GM18868 (cell line): Measurements from ENCODE around the gene ANKRD40.

Experiments used
- ATAC-seq: cut with Tn5 transposase; IDR thresholded peaks from one replicate; pipeline ENCODE4 v1.9.1; 2021; ENCODE audit warnings: mild to moderate bottlenecking, moderate library complexity; ENCODE audit not compliant: unreplicated experiment

The ANKRD40 gene

DNA sequence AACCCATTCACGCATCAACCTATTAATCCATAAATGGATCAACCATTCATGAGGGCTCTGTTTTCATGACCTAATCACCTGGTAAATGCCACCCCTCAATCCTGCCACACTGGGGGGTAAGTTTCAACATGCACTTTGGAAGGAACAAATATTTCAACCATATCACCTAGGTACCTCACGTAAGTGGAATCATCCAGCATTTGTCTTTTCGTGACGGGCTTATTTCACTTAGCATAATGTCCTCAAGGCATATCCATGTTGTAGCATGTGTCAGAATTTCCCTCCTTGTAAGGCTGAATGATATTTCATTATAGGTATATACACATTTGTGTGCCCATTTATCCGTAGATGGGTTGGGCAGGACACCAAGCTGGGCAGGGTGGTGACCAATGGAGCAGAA lies 35.6 kb downstream of the ANKRD40 start:
- ATAC-seq: no peak

DNA sequence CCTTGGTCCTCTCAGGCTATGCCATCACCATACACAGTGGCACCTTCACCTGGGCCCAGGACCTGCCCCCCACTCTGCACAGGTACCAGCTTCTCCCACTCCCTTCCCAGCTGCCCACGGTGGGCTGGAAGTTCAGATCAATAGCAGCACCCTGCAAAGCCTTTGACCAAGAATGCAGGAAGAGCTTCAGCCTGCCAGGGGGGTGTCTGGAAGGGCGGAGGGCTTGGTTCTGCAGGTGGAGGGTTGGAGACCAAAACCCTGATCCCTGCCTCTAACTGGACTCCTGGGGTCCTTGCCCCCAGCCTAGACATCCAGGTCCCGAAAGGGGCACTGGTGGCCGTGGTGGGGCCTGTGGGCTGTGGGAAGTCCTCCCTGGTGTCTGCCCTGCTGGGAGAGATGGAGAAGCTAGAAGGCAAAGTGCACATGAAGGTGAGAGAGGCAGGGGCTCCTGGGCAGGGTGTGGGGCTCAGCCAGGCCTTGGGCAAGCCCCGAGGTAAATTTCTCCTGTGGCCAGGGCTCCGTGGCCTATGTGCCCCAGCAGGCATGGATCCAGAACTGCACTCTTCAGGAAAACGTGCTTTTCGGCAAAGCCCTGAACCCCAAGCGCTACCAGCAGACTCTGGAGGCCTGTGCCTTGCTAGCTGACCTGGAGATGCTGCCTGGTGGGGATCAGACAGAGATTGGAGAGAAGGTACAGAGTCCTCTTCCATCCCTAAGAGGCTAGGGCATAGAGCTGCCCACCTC lies 38.7 kb downstream of the ANKRD40 start:
- no peak for ATAC-seq

DNA sequence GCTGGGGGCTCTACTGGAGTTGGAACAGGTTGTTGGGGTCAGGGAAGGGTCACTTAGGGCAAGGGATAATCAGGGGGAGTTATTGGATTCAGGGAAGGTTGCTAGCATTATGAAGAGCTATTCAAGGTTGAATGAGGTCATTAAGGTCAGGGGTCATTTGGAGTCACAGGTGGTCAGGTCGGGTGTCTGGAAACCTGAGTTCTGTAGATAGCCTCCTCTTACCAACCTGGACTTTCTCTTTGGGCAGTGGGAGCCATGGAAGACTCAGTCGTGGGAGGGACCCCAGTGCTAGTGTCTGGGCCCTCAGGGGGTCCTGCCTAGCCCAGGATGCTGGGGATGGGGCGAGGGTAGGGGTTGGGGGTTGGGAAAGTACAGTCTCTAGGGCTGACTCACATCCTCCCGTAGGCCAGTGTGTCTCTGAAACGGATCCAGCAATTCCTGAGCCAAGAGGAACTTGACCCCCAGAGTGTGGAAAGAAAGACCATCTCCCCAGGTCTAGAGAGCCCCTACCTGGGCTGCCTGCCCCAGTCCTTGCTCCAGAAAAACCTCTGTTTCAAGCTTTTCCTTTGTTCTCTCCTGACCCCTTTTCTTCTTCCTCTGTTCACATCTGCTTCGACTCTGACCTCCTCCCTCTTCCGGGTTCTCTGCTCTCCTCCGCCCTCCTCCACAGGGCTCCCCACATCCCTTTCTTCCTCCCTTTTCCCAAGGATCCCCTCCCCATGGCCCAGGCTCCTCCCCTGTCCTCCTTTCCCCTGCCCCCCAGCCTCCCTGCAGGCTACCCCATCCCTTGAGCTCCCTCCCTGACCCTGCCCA lies 39.5 kb downstream of the ANKRD40 start:
- ATAC-seq: no peak

DNA sequence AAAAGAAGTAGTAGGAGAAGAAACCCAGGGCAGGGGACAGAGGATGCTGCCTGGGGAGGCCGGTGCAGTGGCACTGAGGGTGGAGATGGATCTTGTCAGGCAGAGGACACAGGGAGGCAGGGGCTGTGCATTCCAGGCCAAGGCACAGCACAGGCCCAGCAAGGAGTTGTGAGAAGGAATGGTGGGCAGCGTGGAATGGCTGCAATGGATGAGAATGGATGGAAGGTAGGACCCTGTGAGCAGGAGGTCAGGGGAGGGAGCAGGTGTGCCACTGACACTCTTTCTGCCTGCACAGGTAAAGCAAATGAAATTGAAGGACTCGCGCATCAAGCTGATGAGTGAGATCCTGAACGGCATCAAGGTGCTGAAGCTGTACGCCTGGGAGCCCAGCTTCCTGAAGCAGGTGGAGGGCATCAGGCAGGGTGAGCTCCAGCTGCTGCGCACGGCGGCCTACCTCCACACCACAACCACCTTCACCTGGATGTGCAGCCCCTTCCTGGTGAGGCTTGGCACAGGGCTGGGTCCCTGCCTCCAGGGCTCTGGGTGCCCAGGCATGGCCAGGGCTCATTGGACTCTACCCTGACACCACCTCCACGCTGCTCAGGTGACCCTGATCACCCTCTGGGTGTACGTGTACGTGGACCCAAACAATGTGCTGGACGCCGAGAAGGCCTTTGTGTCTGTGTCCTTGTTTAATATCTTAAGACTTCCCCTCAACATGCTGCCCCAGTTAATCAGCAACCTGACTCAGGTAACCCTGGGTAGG lies 40.3 kb downstream of the ANKRD40 start:
- ATAC-seq: no peak

DNA sequence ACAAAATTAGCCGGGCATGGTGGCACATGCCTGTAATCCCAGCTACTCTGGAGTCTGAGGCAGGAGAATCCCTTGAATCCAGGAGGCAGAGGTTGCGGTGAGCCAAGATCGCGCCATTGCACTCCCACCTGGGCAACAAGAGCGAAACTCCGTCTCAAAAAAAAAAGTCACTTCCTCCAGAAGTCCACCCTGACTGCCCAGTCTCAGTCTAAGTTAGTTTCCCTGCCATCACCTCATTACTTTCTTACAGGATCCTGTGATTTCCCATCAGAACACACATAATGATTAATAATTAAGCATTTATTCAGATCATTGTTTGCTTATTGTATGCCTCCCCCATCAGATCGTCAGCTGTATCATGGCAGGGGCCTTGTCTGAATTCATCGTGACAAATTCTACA lies 41.4 kb downstream of the ANKRD40 start:
- ATAC-seq: no peak

DNA sequence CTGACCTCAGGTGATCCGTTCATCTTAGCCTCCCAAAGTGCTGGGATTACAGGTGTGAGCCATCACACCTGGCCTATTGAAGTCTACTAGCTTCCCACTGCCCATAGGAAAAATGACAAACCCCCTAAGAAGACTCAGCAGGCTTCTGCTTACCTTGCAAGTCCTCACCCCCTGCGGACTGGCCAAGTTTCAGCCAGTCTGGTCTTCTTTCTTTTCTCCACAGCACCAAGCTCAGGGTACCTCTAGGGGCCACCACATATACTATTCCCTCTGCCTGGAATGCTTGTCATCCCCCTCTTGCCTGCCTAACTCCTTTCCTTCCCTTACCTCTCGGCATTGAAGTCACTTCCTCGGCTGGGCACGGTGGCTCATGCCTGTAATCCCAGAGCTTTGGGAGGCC lies 41.9 kb downstream of the ANKRD40 start:
- no peak for ATAC-seq

DNA sequence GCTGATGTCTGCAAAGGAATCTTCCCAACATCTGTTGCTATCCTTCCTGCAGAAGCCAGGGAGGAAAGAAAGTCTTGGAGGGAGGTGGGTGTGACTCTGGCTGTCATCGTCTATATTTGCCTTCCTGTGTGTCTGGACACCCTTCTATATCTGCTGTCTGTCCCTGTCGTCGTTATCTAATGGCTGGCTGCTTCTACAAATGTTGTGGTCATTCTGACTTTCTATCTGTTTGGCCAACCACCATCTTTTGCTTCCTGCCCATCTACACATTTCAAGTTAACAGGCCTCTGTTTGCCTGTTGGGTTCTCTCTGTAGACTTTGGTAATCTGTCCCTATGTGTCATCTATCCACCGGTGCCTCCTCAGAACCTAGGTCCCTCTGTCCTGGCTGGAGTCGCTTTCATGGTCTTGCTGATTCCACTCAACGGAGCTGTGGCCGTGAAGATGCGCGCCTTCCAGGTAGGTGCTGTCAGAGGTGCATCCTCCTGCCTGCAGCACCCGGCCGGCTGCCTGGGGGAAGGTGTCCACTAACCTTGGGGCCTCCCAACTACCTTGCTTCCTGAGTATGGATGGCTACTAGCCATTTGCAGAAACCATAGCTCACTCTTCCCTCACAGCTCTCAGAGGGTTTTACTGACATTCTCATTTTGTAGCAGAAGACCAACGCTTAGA lies 42.8 kb downstream of the ANKRD40 start:
- no peak for ATAC-seq

DNA sequence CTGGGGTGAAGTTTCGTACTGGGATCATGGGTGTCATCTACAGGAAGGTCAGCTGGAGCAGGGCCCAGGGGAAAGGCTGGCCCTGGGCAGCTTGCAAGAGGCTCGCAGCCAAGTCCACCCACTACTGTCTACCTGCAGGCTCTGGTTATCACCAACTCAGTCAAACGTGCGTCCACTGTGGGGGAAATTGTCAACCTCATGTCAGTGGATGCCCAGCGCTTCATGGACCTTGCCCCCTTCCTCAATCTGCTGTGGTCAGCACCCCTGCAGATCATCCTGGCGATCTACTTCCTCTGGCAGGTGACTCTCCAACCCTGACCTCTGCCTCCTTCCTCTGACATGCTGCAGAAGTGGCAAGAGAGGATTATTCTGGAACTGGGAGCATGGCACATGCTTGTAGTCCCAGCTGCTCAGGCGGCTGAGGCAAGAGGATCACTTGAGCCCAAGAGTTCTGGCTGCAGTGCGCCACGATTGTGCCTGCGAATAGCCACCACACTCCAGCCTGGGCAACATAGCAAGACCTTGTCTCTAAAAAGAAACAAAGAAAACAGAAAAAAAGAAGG lies 43.8 kb downstream of the ANKRD40 start:
- no peak for ATAC-seq

DNA sequence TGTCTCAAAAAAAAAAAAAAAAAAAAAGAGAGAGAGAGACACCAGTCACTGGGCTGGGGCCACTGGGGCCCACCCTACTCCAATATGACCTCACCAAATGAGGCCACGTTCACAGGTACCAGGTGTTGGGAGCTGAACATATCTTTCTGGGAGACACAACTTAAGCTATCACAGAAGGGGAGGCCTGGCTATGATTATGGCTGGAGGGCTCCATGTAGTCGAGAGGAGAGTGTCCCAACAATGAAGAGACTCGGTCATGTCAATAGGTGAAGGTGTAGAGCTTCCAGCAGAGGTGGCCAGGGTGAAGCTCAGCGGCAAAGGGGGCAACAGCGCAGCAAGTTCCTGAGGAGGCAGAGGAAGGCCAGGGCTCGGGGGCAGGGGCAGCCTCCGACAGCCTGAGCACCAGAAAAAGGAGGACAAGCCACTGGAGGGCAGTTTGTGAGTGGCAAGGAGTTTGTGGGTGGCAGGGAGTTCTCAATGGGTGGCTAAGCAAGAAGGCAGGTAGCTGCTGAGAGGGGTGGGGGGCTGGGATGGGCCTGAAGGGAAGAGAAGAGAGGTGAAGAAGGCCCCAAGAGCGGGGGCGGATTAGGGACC lies 45.0 kb downstream of the ANKRD40 start:
- ATAC-seq: no peak

DNA sequence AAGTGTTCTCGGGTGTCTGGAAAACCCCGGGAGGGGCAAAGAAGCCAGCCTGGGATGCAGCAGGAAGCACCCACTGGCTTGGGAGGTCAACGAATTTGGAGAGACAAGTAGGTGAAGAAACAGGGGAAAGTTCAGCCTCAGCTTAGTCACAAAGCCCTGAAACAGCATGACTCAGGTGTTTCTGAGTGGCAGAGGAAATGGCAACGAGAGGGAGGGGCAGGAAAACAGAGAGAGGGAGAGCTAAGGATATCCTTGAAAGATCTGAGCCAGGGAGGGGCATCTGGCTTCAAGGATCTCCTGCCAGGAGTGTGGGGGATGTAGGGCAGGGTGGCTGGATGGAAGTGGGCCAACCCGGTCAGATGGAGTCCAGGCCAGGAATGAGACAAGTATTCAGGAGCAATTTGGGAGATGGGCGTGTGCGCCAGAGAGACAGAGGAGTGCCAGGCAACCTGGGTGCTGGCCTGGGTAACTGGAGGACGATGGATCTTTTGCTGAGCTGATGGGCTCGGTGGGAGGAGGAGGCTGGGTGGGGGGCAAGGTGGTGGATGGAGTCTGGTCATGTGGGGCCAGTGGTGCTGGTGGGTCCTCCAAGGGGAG lies 45.8 kb downstream of the ANKRD40 start:
- ATAC-seq: no peak

DNA sequence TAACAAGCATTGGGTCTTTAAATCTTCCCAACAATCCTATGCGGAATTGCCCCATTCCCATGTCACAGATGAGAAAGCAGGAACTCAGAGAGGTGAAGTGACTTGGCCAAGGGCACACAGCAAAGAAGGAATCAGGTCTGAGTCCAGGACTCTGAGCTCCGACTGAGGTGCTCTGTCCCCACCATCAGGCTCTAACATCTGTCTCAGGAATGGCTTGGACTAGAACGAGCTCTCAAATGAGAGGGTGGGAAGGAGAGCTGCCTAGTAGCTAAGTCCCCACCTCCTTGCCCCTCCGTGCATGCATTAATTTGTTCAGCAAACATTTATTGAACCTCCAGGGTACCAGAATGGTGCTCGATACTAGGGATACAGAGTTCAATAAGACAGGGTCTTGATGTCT lies 46.4 kb downstream of the ANKRD40 start:
- ATAC-seq: no peak

DNA sequence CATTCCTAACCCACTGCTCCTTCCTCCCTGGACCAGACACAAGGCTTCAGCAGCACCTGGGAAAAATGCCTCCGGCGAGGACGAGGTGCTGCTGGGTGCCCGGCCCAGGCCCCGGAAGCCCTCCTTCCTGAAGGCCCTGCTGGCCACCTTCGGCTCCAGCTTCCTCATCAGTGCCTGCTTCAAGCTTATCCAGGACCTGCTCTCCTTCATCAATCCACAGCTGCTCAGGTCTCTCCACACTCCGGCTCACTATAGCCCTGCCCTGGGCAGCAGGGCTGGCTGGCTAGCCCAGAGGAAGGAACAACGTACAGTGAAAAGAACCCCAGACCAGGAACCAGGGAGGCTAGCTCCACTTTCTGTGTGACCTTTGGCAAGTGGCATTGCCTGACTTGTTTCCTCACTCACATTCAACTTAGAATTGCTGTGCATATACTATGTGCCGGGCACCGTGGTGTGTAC lies 46.8 kb downstream of the ANKRD40 start:
- ATAC-seq: no peak

DNA sequence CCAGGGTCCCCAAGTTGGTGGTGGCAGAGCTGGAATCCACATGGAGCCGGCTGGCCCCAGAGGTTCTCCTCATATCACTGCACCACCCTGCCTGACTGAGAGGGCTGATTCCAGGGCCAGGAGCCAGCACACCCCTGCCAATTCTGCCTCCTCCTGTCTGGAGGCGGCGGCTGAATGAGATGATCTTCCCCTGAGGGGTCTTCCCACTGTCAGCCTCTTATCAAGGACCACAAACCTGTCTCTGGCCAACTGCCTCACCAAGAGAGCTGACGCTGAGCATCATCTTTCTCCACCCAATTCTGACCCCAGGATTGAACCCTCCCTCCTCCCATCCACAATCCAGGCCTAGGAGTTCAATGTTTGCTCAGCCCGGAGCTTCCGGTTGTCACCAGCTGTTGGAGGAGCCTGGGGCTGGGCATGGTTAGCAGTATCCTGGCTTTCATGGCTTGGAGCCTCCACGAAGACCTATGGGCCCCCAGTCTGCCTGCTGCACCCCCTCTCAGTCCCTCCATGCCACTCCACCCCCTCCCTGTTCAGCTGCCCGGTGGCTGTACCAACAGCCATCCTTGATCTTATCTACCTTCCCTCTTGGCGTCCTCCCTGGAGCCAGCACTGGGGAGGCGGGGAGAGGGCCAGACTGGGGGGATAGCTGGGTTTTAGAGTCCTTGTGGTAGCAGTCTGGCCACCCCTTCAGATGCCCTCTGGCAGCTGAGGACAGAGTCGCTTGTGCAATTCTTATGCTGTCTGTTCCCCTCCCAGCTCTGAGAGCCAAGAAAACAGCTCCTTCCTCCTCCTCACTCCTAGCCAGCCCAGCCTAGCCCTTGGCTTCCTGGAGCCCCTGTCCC lies 47.5 kb downstream of the ANKRD40 start:
- no peak for ATAC-seq

DNA sequence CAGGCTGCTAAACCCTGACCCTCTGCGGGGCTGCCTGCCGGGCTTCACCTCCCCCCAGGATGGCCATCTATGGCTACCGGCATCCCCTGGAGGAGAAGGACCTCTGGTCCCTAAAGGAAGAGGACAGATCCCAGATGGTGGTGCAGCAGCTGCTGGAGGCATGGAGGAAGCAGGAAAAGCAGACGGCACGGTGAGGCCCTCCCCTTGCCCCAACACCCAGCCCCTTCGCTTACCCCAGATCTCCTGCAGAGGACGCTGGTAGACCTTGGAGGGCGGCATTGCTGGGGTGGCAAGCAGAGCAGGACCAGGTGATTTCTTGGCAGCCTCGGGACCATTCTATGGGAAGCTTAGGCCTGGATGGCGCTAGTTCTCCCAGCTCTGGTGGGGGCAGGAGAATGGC lies 48.5 kb downstream of the ANKRD40 start:
- ATAC-seq: no peak

DNA sequence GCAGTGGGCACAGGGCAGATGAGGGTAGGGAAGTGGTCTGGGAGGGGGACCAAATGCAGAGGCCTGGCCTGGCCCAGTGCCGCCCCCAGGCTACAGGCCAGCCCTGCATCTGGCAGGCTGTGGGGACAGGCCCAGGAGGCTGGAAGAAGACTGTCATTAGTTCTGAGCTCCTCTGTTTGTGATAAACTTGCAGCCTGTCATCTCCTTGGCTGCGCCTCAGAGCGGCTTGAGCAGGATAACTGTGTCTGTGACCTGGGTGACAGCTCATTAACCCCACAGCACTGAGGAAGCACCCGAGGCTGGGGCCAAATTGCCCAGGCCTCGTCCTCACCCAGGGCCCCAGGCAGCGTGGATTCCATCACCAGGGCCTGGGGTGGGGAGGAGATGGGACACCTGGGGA lies 49.1 kb downstream of the ANKRD40 start:
- ATAC-seq: no peak

DNA sequence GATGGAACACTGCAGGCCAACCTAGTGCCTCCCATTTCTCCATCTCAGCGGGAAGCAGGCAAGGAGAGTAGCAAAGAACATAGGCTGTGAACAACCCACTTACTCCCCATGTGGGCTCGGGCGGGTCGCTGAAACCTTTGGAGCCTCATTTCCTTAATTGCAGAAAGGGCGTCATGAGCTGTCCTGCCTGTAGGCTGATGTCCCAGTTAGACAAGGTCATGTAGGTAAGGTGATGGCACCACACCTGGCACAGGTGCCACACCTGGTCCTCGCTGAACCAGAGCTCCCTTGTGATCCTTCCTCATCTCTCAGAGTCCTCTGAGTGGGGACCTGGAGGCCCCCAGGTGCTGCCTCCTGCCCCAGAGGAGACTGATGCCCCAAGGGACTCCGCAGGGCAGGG lies 50.1 kb downstream of the ANKRD40 start:
- ATAC-seq: no peak

DNA sequence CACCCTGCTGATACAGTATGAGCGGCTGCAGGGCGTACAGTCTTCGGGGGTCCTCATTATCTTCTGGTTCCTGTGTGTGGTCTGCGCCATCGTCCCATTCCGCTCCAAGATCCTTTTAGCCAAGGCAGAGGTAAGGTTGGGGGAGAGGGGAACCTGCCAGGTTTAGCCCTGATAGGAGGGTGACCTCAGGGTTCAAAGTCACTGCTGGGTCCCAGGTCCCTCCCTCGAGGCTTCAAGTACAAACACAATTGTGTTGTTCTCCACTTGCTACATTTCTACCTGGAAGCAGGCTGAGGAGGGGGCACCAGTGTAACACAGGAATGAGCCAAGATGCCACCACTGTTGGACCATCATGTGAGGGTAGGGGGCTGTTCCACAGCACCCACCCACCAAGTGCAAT lies 50.7 kb downstream of the ANKRD40 start:
- no peak for ATAC-seq

DNA sequence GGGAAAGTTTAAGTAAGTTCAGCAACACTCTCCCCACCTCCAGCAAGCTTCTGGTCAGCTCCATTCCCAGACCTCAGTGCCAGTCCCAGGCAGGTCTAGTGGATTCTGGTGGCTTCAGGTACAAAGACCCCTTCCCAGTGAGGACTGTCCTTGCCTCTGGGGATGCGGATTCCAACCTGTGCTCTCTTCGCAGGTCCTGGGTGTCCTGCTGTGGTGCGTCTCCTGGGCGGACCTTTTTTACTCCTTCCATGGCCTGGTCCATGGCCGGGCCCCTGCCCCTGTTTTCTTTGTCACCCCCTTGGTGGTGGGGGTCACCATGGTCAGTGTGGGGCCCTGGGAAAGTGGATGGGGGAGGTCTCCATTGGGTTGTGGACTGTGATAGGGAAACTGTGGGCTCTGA lies 51.2 kb downstream of the ANKRD40 start:
- ATAC-seq: no peak

DNA sequence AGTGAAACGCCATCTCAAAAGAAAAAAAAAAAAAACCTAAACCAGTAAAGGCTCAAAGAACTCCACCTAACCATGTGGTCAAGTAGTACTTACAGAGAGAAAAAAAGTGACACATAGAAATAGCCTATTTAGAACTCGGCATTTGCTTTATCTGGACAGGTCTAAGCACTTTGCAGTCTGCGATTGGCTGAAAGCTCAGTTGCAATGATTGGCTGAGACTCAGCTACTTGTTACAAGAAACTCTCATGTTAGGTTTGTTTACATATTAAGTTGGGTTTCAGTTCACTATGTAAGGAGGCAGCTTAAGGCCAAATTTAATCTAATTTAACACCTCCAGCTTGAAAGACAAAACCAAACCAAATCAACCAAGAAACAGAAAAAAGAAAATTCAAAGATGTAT lies 54.0 kb downstream of the ANKRD40 start:
- no peak for ATAC-seq
